Common myeloid progenitor, CD34-positive (primary cell): Measurements from ENCODE around the gene MAPK8IP2.
"Not testable (repeated sequence)": the region's sequence is repeated elsewhere in the genome, so short reads cannot be mapped to it uniquely, and the experiment has no call there.

Experiments used
- CTCF ChIA-PET: fragments of 350-600 bp; sonication (Branson Sonifier 250); formaldehyde crosslinking; loops from one replicate; lab custom pipeline; 2021; ENCODE audit warnings: antibody characterized with exemption; lab: Charles Lee
- POLR2A ChIA-PET: fragments of 350-600 bp; sonication (Branson Sonifier 250); formaldehyde crosslinking; loops from one replicate; lab custom pipeline; 2021; ENCODE audit warnings: antibody characterized with exemption; lab: Charles Lee
- DNase-seq, 3 donors: peaks; one replicate each; pipeline versions ENCODE4 v3.0.0 to v3.0.0-alpha.2; 2013
- H3K27ac ChIP-seq, 2 experiments: 1 replicate in 1 of 2; 2 replicates in 1 of 2; pipeline ENCODE4 v1.7.0; 2013; ENCODE audit warnings: inconsistent platforms in 2 of 2, low read length in 2 of 2, mild to moderate bottlenecking in 2 of 2, low read depth in 1 of 2, moderate library complexity in 1 of 2; ENCODE audit not compliant: severe bottlenecking in 2 of 2, insufficient read depth in 1 of 2, poor library complexity in 1 of 2
- H3K27me3 ChIP-seq, 5 experiments: replicated peaks in 2 of 5; 1 replicate in 3 of 5; 2 replicates in 2 of 5; pipeline versions ENCODE4 v1.6.1 to v1.7.0; 2013; ENCODE audit warnings: low read length in 4 of 5, mild to moderate bottlenecking in 2 of 5, moderate library complexity in 2 of 5, inconsistent platforms in 1 of 5; ENCODE audit not compliant: insufficient read depth in 5 of 5, control insufficient read depth in 4 of 5
- H3K36me3 ChIP-seq, 4 experiments: 1 replicate in 2 of 4; 2 replicates in 2 of 4; pipeline versions ENCODE4 v1.6.1 to v1.7.0; 2013; ENCODE audit warnings: low read length in 3 of 4, control low read depth in 1 of 4, mild to moderate bottlenecking in 1 of 4; ENCODE audit not compliant: control insufficient read depth in 4 of 4, insufficient read depth in 4 of 4
- H3K4me1 ChIP-seq, 4 experiments: 1 replicate in 3 of 4; 2 replicates in 1 of 4; pipeline versions ENCODE4 v1.6.1 to v1.7.1; 2013; ENCODE audit warnings: low read length in 3 of 4, mild to moderate bottlenecking in 3 of 4, control low read depth in 1 of 4, inconsistent platforms in 1 of 4, moderate library complexity in 1 of 4; ENCODE audit not compliant: control insufficient read depth in 4 of 4, insufficient read depth in 4 of 4; ENCODE audit errors: control extremely low read depth in 1 of 4
- H3K4me3 ChIP-seq, 7 experiments: 1 replicate in 4 of 7; 2 replicates in 3 of 7; pipeline versions ENCODE4 v1.5.1 to v1.7.0; 2013; ENCODE audit warnings: mild to moderate bottlenecking in 7 of 7, low read length in 6 of 7, moderate library complexity in 6 of 7, inconsistent platforms in 2 of 7, low read depth in 2 of 7, control low read depth in 1 of 7; ENCODE audit not compliant: insufficient read depth in 4 of 7, control insufficient read depth in 1 of 7; ENCODE audit errors: extremely low read depth in 1 of 7
- H3K9me3 ChIP-seq, 5 experiments: 1 replicate in 4 of 5; 2 replicates in 1 of 5; pipeline versions ENCODE4 v1.6.1 to v1.7.1; 2013; ENCODE audit warnings: low read length in 4 of 5, mild to moderate bottlenecking in 2 of 5, inconsistent platforms in 1 of 5, low read depth in 1 of 5, moderate library complexity in 1 of 5; ENCODE audit not compliant: control insufficient read depth in 4 of 5, insufficient read depth in 2 of 5; ENCODE audit errors: control extremely low read depth in 1 of 5
- WGBS: methylation state at CpG from one replicate; pipeline ENCODE4 v1.1.5; 2013; ENCODE audit not compliant: insufficient coverage; 5-methylcytosine and 5-hydroxymethylcytosine counted together

The MAPK8IP2 gene

GRCh38 chr22:50605002-50605612 is 4.5 kb downstream of the MAPK8IP2 start:
- Histone ChIP-seq H3K9me3 (no peaks in the 10 kb centered on the region), H3K27me3 (peaks cover 3 to 82% (median 31%) of the 10 kb centered on the region in 5 experiments), H3K4me3 (no peak overlapping the region), H3K4me1 (peaks cover 0 to 9% (median 4%) of the 10 kb centered on the region in 4 experiments), H3K27ac (no peak overlapping the region), H3K36me3 (no peaks in the 10 kb centered on the region)
- POLR2A ChIA-PET = no interaction called here
- DNase-seq = no peak
- CTCF ChIA-PET = interaction anchor here (1.3 kb wide), 1 partner anchor 33 kb away, joined by 3 read pairs; no protein-coding TSS in a partner anchor
- 81% methylated on average over 19 of the region's 23 CpGs for WGBS

DNA sequence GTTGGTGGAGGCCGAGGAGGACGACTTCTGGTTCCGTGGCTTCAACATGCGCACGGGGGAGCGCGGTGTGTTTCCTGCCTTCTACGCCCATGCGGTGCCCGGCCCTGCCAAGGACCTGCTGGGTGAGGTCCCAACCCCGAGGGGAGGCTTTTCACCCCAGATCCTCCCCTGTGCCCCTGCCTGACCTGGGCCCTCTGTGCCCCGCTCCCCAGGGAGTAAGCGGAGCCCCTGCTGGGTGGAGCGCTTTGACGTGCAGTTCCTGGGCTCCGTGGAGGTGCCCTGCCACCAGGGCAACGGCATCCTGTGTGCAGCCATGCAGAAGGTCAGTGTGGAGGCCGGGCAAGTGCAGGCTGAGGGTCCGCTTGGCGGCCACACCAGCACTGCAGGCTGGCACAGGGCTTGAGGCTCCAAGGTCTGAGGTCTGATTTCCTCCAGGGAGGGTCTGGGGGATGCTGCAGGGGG is 5.1 kb downstream of the MAPK8IP2 start:
- DNase-seq = no peak
- H3K4me3 ChIP-seq = no peak overlapping the region
- no peak overlapping the region for H3K27ac ChIP-seq
- H3K9me3 ChIP-seq = no peaks in the 10 kb centered on the region
- no peaks in the 10 kb centered on the region for H3K36me3 ChIP-seq
- H3K4me1 ChIP-seq = peaks cover 0 to 9% (median 3%) of the 10 kb centered on the region in 4 experiments
- WGBS = 78% methylated on average over 17 of the region's 20 CpGs
- peaks cover 3 to 87% (median 31%) of the 10 kb centered on the region in 5 experiments for H3K27me3 ChIP-seq
- POLR2A ChIA-PET = no interaction called here
- CTCF ChIA-PET = interaction anchor here (1.2 to 1.3 kb wide), 2 partner anchors 13 to 33 kb away, joined by 3 to 7 read pairs; no protein-coding TSS in a partner anchor

DNA sequence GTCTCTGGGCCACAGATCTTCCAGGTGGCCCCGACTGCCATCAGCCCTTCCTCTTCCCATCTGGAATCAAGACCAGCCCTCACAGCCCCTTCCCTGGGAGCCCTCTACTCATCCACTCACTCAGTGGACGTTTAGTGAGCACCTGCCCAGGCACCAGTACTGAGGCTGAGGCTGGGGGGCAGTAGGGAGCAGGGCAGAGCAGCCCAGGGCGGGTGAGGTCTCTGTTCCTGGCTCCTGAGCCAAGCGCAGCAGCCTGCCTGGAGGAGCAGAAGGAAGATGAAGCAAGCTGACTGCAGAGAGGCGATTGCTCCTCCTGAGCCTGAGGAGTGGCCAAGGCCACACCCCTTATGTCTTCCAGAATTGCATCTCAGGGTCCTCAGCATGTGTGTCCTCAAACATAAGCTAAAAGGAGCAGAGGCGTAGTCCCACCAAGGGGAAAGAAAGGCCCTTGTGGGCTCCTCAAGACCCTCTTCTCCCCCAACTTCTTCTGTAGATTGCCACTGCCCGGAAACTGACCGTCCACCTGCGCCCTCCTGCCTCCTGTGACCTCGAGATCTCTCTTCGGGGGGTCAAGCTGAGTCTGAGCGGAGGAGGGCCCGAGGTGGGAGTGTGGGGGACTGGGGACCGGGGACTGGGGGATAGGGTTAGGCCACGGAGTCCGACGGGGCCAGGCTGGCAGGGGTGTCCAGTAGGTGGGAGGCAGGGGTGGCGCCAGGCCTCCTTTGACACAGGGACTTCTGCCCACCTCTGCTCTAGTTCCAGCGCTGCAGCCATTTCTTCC is 5.8 kb downstream of the MAPK8IP2 start:
- peaks cover 0 to 6% (median under 1%) of the 10 kb centered on the region in 4 experiments for H3K4me1 ChIP-seq
- POLR2A ChIA-PET = no interaction called here
- H3K27me3 ChIP-seq = peaks cover 3 to 89% (median 31%) of the 10 kb centered on the region in 5 experiments
- H3K36me3 ChIP-seq = no peaks in the 10 kb centered on the region
- DNase-seq = no peak
- H3K9me3 ChIP-seq = no peaks in the 10 kb centered on the region
- H3K4me3 ChIP-seq = no peak overlapping the region
- no peak overlapping the region for H3K27ac ChIP-seq
- CTCF ChIA-PET = interaction anchor here (0.7 to 1.3 kb wide), 4 partner anchors 12 to 353 kb away, joined by 3 to 7 read pairs (median 3); no protein-coding TSS in a partner anchor
- 78% methylated on average over 9 of the region's 19 CpGs for WGBS

DNA sequence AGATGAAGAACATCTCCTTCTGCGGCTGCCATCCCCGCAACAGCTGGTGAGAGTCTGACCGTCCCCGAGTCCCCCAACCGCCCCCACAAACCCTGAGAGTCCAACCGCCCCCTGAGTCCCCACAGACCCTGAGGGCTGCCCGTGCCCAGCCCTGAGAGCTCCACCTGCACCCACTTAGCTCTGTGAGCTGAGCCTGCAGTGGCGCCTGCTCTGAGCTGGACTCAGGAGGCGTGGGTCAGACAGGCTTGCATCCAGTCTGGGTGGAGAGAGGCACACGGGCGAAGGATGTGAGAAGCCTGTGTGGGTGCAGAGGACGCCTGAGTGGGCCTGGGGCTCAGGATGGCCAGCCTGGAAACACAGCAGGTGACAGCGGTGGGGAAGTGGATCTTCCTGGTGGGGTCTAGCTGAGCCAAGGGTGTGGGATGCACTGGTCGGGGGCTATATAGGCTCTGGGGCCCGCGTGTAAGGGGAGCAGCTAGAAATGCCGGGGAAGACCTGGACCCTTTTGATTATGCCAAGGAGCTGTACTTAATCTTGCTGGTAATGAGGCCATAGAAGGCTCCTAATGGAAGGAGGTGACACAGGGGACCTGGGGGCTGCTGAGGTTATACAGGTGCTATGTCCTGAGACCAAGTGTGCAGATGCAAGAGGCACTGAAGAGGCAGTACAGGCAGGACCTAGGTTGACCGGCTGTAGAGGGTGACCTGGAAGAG is 6.5 kb downstream of the MAPK8IP2 start:
- H3K4me1 ChIP-seq = peaks cover 0 to 6% (median under 1%) of the 10 kb centered on the region in 4 experiments
- WGBS = 72% methylated on average over 10 of the region's 18 CpGs
- peaks cover 3 to 84% (median 24%) of the 10 kb centered on the region in 5 experiments for H3K27me3 ChIP-seq
- H3K9me3 ChIP-seq = no peaks in the 10 kb centered on the region
- POLR2A ChIA-PET = no interaction called here
- no peaks in the 10 kb centered on the region for H3K36me3 ChIP-seq
- no peak for DNase-seq
- H3K4me3 ChIP-seq = no peak overlapping the region
- CTCF ChIA-PET = interaction anchor here (0.6 to 1.2 kb wide), 4 partner anchors 11 to 354 kb away, joined by 3 to 7 read pairs (median 3); no protein-coding TSS in a partner anchor
- H3K27ac ChIP-seq = no peak overlapping the region

- Histone ChIP-seq H3K27me3 (peaks cover 3 to 83% (median 21%) of the 10 kb centered on the region in 5 experiments), H3K4me3 (no peak overlapping the region), H3K9me3 (no peaks in the 10 kb centered on the region), H3K27ac (no peak overlapping the region), H3K36me3 (no peaks in the 10 kb centered on the region), H3K4me1 (peaks cover 0 to 6% (median under 1%) of the 10 kb centered on the region in 4 experiments)
- ChIA-PET CTCF (interaction anchor here (0.6 to 1.2 kb wide), 2 partner anchors 13 to 14 kb away, joined by 3 read pairs; no protein-coding TSS in a partner anchor), POLR2A (no interaction called here)
- no peak for DNase-seq
- WGBS = 81% methylated on average over 6 of the region's 6 CpGs
These were observed 7.0 kb downstream of the MAPK8IP2 start for GRCh38 chr22:50607659-50608020.

GRCh38 chr22:50608058-50608840 is 7.7 kb downstream of the MAPK8IP2 start:
- peaks cover 0 to 82% (median 17%) of the 10 kb centered on the region in 5 experiments for H3K27me3 ChIP-seq
- not testable (repeated sequence) for H3K4me3 ChIP-seq
- WGBS = 87% methylated on average over 32 of the region's 39 CpGs

More at GRCh38 chr22:50608058-50608840, 7.7 kb downstream of the MAPK8IP2 start:
- CTCF ChIA-PET = interaction anchor here (0.9 to 1.3 kb wide), 4 partner anchors 12 to 61 kb away, joined by 3 to 4 read pairs (median 4); no protein-coding TSS in a partner anchor
- H3K4me1 ChIP-seq, H3K9me3 ChIP-seq, H3K27ac ChIP-seq, POLR2A ChIA-PET, DNase-seq, H3K36me3 ChIP-seq: not testable (repeated sequence)
